ENCODE data around the gene PPP2R3A. TPM values are rescaled to one million over a fixed set of nuclear protein-coding genes. Genes with fewer than 3 reads are reported as not detected.
A peak's percentile ranks its signal among the peaks of the same experiment; 100 is the strongest.

PPP2R3A gene
- polyA plus RNA-seq, 1 donor (not counting 4 experiments of a cell fraction or from before 2014, with no cell fraction given) = 11.1 TPM

DNA sequence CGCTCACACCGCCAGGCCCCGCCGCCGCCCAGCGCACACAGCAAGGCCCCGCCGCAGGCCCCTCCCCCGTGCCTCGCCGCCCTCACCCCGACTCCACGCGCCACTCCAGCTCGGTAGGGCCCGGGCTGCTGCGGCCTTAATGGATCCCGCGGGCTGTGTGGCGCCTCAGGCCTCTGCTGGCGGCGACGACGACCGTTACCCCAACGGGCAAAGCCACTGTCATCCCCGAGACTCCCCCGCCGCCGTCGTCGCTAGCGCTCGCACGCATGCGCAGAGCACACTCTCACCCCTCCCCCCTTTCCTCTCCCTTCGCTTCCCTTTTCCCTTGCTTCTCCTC is 230.5 kb downstream of the PPP2R3A start, which contains the start of gene MSL2:
MSL2 (minus strand) TSS at position 272 of the 337 bp plus-strand sequence. CDS start 1,222 bp downstream, outside the sequence.
- TF ChIP-seq, protein P1, sequence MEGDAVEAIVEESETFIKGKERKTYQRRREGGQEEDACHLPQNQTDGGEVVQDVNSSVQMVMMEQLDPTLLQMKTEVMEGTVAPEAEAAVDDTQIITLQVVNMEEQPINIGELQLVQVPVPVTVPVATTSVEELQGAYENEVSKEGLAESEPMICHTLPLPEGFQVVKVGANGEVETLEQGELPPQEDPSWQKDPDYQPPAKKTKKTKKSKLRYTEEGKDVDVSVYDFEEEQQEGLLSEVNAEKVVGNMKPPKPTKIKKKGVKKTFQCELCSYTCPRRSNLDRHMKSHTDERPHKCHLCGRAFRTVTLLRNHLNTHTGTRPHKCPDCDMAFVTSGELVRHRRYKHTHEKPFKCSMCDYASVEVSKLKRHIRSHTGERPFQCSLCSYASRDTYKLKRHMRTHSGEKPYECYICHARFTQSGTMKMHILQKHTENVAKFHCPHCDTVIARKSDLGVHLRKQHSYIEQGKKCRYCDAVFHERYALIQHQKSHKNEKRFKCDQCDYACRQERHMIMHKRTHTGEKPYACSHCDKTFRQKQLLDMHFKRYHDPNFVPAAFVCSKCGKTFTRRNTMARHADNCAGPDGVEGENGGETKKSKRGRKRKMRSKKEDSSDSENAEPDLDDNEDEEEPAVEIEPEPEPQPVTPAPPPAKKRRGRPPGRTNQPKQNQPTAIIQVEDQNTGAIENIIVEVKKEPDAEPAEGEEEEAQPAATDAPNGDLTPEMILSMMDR (optimal IDR thresholded peaks at IDR 0.05 in 1 of 3, IDR thresholded peaks at IDR 0.05 in 1 of 3, conservative IDR thresholded peaks at IDR 0.05 in 1 of 3; ENCODE audit: extremely low read depth in 1 of 3, insufficient read depth in 2 of 3, low read length in 3 of 3) = no peak
- no peak for TF ChIP-seq EZH2 (IDR thresholded peaks at IDR 0.05; ENCODE audit: low read length)
- Histone ChIP-seq H3K4me1 (ENCODE audit: control insufficient read depth, extremely low read depth, insufficient read depth, low read length) (peaks cover 20% of the 10 kb centered on the region), H3K9ac (ENCODE audit: control insufficient read depth, extremely low read depth, insufficient read depth, low read length) (peak within 1 kb of the TSS; percentile 95), H3K9me1 (ENCODE audit: control insufficient read depth, extremely low read depth, insufficient read depth, low read length) (no peaks in the 10 kb centered on the region), H3K9me3 (ENCODE audit: control insufficient read depth, low read depth, low read length) (no peaks in the 10 kb centered on the region), H2AFZ (ENCODE audit: control insufficient read depth, low read length) (peak within 1 kb of the TSS; percentile 95), H3K27ac (ENCODE audit: control insufficient read depth, insufficient read depth, low read length) (peak within 1 kb of the TSS; percentile 93), H3K79me2 (ENCODE audit: control insufficient read depth, insufficient read depth, low read length) (peaks cover 46% of the 10 kb centered on the region), H4K20me1 (ENCODE audit: control insufficient read depth, extremely low read depth, insufficient read depth, low read length) (peaks cover 20% of the 10 kb centered on the region), H3K4me2 (ENCODE audit: control insufficient read depth, extremely low read depth, insufficient read depth, low read depth, low read length) (peak within 1 kb of the TSS; percentile 81), H3K36me3 (ENCODE audit: control insufficient read depth in 2 of 2, extremely low read depth in 1 of 2, insufficient read depth in 2 of 2, low read length in 2 of 2) (no peaks in the 10 kb centered on the region), H3K27me3 (ENCODE audit: control insufficient read depth, extremely low read depth, insufficient read depth, low read length) (no peaks in the 10 kb centered on the region), H3K4me3 (ENCODE audit: control insufficient read depth in 2 of 3, extremely low read depth in 1 of 3, insufficient read depth in 2 of 3, low read depth in 1 of 3, low read length in 3 of 3) (peak within 1 kb of the TSS; percentile 79 to 95 (median 93))
- dilution Hi-C loops (cut with MboI; ENCODE audit: extremely low pct_ligation_motif_present, low sequenced_read_pairs) = loop anchor here (25.0 kb wide), 1 partner anchor 141 kb away; no protein-coding TSS in a partner anchor
- FAIRE-seq (no peak), DNase-seq (ENCODE audit: low read depth, low spot score) (no peak)

DNA sequence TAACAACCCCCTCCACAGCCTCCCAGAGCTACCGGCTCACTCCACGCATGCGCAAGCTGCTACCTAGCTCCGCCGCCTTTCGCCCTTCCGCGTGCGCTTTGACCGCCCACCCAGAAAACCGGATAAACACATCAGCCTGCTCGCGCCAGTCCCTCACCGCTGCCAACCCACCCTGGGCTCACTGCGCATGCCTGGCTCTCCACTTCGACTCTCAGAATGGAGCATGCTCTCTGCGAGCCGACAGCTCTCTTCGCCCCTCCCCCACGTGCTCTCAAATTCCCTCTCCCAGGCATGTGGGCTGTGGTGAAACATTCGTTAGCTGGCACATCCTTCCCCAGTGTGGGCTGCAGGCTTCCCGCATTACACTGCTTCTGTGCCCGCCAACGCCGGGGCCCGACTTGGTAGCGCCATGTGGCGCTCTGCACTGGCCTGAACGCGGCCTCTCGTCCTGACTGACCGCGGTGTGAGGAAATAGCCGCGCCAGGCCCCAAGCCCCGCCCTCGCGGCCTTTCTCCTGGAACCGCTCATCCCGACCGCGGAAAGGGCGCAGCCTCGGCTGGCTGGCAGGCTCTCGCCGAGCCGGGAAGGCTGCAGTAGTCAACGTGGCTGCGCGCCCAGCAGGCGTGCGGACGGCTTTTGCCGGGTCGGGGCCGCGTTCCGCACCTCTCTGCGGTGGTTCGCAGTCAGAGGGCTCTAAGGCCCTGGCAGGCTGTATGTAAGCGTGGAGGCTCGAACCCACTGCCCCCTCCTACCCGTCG is 231.1 kb downstream of the PPP2R3A start:
- FAIRE-seq = peak; percentile 83
- Histone ChIP-seq H3K4me2 (ENCODE audit: control insufficient read depth, extremely low read depth, insufficient read depth, low read depth, low read length) (peak overlapping the region; percentile 81), H3K9ac (ENCODE audit: control insufficient read depth, extremely low read depth, insufficient read depth, low read length) (peak overlapping the region; percentile 95), H3K27me3 (ENCODE audit: control insufficient read depth, extremely low read depth, insufficient read depth, low read length) (no peaks in the 10 kb centered on the region), H4K20me1 (ENCODE audit: control insufficient read depth, extremely low read depth, insufficient read depth, low read length) (peaks cover 17% of the 10 kb centered on the region), H3K36me3 (ENCODE audit: control insufficient read depth in 2 of 2, extremely low read depth in 1 of 2, insufficient read depth in 2 of 2, low read length in 2 of 2) (no peaks in the 10 kb centered on the region), H3K4me3 (ENCODE audit: control insufficient read depth in 2 of 3, extremely low read depth in 1 of 3, insufficient read depth in 2 of 3, low read depth in 1 of 3, low read length in 3 of 3) (peak overlapping the region; percentile 79 to 95 (median 93)), H3K4me1 (ENCODE audit: control insufficient read depth, extremely low read depth, insufficient read depth, low read length) (peaks cover 16% of the 10 kb centered on the region), H3K27ac (ENCODE audit: control insufficient read depth, insufficient read depth, low read length) (peak overlapping the region; percentile 93), H2AFZ (ENCODE audit: control insufficient read depth, low read length) (peak overlapping the region; percentile 95), H3K79me2 (ENCODE audit: control insufficient read depth, insufficient read depth, low read length) (peaks cover 41% of the 10 kb centered on the region), H3K9me1 (ENCODE audit: control insufficient read depth, extremely low read depth, insufficient read depth, low read length) (no peaks in the 10 kb centered on the region), H3K9me3 (ENCODE audit: control insufficient read depth, low read depth, low read length) (no peaks in the 10 kb centered on the region)
- TF ChIP-seq, protein P1 (optimal IDR thresholded peaks at IDR 0.05 in 1 of 3, IDR thresholded peaks at IDR 0.05 in 1 of 3, conservative IDR thresholded peaks at IDR 0.05 in 1 of 3; ENCODE audit: extremely low read depth in 1 of 3, insufficient read depth in 2 of 3, low read length in 3 of 3) = no peak
- TF ChIP-seq EZH2 (IDR thresholded peaks at IDR 0.05; ENCODE audit: low read length) = no peak
- dilution Hi-C loops (cut with MboI; ENCODE audit: extremely low pct_ligation_motif_present, low sequenced_read_pairs) = loop anchor here (25.0 kb wide), 1 partner anchor 141 kb away; no protein-coding TSS in a partner anchor
- DNase-seq (ENCODE audit: low read depth, low spot score) = peak; percentile 97
